Measurements from ENCODE around the gene TSPAN18.

The TSPAN18 gene

GRCh38 chr11:44780940-44781631 is 54.3 kb downstream of the TSPAN18 start:
- DNase-seq, result no peak

GRCh38 chr11:44781655-44782054 is 54.9 kb downstream of the TSPAN18 start:
- DNase-seq, result no peak

DNA sequence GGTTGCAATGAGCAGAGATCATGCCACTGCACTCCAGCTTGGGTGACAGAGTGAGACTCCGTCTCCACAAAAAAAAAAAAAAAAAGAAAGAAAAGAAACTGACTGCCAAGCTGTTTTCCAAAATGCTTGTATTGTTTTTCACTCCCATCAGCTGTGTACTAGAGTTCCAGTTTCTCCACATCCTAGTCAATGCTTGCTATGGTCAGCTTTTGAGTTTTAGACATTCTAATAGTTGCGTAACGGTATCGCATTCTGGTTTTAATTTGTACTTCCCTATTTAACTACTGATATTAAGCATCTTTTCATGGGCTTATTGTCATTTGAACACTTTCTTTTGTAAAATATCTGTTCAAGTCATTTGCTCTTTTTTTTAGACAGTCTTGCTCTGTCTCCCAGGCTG is 55.7 kb downstream of the TSPAN18 start:
- no peak for DNase-seq

- DNase-seq, result no peak
These were observed 57.6 kb downstream of the TSPAN18 start for GRCh38 chr11:44784436-44784760.

GRCh38 chr11:44784851-44785250 is 58.1 kb downstream of the TSPAN18 start:
- no peak for DNase-seq

DNA sequence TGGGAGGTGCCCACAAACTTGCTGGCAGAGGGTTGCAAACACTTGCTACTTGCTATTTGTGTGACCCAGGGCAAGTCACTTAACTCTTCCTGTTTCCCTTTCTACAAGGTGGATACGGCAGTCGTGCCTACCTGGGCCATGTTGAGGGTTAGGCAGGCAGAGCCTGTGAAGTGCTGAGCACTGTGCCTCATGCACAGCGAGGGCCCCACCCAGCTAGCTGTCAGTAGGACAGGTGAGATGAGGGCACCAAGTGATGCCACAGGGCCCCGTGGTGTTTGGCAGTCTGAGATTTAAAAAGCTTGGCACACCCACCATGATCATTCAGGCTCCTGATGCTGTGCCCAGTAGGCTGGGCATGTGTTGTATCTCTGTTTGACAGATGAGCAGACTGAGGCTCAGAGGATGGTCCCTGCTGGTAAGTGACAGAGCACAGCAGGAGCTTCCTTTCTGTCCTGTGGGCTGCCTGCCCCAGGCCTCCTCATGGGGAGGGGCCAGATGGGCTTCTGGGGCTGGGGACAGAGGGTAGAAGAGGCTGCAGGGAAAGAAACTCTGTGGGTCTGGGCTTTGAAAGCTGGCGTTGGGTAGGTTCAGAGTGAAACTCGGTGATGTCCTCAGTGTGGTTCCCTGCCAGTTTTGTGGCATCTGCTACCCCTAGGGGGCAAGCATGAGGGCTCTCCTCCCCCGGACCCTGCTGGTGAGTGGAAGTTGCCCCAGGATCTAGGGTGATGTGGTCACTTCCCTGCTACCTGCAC is 59.3 kb downstream of the TSPAN18 start:
- no peak for DNase-seq

- no peak for DNase-seq
These were observed 60.3 kb downstream of the TSPAN18 start for GRCh38 chr11:44787070-44787469.

DNA sequence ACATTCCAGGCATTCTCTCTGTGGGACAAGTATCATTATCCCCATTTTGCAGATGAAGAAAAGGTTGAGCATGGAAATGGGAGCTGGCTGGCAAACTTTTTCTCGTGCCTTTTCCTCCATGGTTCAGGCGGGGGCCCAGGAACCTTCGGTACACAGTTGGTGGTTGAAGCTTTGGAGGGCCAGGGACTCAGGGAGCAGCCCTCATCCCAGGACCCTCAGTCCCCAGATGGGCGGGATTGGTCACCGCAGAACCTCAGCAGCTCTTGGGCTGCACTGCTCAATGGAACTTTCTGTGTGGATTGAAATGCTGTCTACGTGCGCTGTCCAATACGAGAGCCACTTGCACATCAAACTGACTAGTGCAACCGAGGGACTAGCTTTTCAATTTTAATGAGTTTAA is 61.2 kb downstream of the TSPAN18 start:
- no peak for DNase-seq

DNA sequence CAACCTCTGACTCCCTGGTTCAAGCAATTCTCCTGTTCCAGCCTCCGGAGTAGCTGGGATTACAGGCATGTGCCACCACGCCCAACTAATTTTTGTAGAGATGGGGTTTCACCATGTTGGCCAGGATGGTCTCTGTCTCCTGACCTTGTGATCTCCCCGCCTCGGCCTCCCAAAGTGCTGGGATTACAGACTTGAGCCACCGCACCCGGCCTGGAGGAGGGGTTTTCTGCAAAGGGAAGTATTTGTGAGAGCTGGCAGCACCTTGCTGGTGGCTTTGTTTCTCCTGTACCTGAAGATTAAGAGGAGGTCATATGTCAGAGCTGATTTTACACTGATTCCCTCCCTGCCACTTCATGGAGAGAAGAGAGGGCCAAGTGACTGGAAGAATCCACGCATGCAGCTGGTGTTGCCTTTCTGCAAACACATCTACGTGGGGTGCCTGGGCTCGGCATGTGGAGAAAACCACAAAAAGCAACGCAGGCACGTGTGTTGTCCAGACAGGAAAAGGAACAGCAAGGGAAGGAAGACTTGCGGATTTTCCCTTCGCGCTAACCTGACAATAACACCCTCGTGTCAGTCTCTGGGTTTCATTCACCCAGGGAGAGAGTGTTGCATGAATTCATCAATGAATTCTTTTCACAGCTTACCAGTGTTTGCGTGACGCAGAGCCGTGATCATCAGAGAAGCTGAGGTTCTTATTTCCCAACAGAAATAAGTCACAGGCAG is 61.9 kb downstream of the TSPAN18 start:
- DNase-seq, result no peak

GRCh38 chr11:44789496-44789895 is 62.7 kb downstream of the TSPAN18 start:
- no peak for DNase-seq

- DNase-seq, result no peak
These were observed 63.4 kb downstream of the TSPAN18 start for GRCh38 chr11:44790211-44790610.

- DNase-seq, result no peak
These were observed 64.7 kb downstream of the TSPAN18 start for GRCh38 chr11:44791316-44791925.

DNA sequence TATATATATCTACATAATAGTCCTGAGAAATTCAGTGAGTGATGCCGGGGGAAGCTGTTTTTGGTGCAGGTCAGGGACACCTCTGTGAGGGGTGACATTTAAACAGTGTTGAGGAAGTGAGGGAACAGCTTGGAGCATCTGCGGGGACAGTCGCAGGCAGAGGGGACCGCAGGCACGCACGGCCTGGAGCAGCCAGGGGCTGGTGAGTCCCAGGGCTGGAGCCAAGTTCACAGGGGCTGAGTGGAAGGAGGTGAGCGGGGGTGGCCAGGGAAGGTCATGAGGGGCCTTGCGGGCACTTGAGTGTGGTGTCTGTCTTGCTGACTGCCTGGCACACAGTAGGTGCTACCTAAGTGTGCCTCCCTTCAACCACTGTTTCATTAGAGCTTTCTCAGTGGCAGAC is 65.4 kb downstream of the TSPAN18 start:
- no peak for DNase-seq

GRCh38 chr11:44793350-44794090 is 66.8 kb downstream of the TSPAN18 start:
- DNase-seq, result no peak

DNA sequence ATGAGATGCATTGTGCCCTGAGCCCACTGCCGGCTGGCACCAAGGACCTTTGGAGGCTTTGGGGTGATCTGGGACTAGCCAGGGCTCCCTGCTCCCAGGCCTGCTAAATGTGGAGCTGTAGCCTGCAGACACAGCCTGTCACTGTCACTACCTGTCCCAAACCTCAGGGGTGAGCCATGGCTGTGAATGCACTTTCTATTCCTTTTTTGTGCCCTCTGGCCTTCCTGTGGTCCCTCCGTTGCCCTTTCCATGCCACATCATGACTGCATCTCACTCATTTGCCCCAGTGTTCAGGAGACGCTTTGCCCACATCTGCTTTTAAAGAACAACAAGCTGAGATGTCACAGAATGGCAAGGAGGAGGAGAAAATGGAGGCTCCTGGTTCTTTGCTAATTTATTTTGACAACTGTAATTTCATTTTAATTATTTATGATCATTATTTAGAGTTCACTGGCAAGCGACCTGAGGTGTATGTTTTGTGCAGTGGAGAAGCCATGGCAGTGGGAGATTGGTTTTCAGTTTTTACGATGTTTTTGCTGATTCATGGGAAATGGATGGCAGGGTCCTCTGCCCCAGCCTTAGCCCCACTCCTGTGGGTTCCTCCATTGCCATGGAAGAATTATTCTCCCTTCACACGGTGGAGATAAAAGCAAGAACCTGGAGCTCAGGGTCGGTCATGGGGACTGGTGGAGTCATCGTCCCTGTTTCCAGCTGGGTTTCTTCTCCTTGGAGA is 69.2 kb downstream of the TSPAN18 start:
- DNase-seq, result no peak

- DNase-seq, result no peak
These were observed 70.3 kb downstream of the TSPAN18 start for GRCh38 chr11:44797051-44797450.

GRCh38 chr11:44797886-44798606 is 71.3 kb downstream of the TSPAN18 start:
- no peak for DNase-seq

DNA sequence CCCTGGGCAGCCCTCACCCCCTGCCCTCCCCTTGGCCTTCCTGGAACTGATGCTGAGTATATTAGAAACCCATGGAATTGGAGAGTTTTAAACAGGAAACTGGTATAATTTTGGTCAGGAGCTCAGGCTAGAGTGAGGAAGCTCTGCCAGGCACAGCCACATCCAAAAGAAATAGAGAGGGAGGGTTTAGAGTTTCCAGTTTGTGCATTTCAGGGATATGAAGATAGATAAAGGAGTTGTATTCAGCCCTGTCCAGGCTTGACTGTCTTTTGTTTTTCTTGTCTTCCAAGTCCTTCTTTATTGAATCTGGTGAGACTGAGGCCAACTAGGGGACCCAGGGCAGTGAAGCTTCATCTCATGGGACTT is 71.8 kb downstream of the TSPAN18 start:
- no peak for DNase-seq

DNA sequence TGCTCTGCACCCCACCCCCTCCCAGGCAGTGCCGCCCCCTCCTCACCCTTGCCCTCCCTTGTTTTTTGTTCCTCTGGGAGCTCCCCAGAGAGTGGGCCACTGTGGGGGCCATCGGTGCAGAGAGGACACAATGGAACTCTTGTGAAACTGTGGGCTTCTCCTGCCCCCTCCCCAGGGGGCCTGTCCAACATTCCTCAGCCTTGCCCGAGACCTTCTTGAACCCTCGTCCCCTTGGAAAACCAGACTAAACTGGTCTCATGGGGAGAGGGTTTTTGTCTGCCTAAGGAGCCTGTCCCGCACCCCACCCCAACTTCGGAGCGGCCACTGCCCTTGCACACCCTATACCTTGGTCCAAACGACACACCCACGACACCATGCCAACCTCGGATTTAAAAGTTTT is 72.2 kb downstream of the TSPAN18 start:
- no peak for DNase-seq

DNA sequence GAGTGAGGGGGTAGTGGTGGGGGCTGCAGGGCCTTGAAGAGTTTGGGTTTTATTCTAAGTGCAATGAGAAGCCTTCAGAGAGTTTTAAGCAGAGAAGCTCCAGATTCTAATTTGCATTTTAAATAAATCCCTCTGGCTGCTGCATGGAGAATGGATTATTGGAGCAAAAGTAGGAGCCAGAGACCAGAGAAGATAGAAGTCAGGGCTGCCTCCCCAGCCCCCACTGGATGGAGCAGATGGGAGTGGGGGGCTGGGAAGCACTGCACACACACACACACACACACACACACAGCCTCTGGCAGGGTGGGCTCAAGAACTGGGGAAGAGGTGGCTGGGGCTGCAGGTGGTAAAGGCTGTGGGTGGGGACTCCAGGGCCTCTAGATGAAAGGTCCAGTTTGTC is 75.6 kb downstream of the TSPAN18 start:
- DNase-seq, result no peak

DNA sequence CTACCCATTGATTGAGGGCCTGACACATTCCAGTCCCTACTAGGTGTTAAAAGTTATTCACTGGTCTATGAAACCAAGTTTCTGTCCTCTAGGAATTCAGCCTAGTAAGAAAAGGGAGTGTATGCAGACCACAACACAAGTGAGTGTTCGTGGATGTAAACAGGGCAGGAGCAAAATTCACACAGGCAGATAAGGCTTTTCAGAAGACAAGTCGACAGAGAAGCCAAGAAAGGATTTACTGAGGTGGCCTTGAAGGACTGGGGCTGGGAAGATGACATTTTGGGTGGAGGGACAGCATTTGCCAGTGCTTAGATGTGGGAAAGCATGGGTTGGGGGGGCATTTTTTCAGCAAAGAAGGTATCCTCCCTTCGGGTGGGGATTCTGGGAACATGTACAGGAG is 76.2 kb downstream of the TSPAN18 start:
- DNase-seq, result no peak

All from stimulated activated CD4-positive, alpha-beta T cell treated with anti-CD3 and anti-CD28 coated beads, Interleukin-12 subunit alpha, Interleukin-12 subunit beta, amount 100 ng/mL, for 4 hours (primary cell).